Ovary (tissue), 9 donors: Measurements from ENCODE around the gene DKK3. TPM values are rescaled to one million over a fixed set of nuclear protein-coding genes. Genes with fewer than 3 reads are reported as not detected.

ENCODE experiments used
- DNase-seq, 5 donors: peaks; one replicate each; pipeline ENCODE4 v3.0.0-alpha.2; 2019 to 2020
- H3K27ac ChIP-seq, 2 donors: fragments of 200-600 bp; one replicate each; pipeline versions ENCODE4 v1.5.1 to v1.8.0; 2019 to 2022
- H3K27me3 ChIP-seq: fragments of 200-600 bp; one replicate; pipeline ENCODE4 v1.8.0; 2022
- H3K36me3 ChIP-seq: fragments of 200-600 bp; sonication (generic); one replicate; pipeline ENCODE4 v1.5.1; 2019
- H3K4me1 ChIP-seq: one replicate; pipeline ENCODE4 v1.8.1; 2013; ENCODE audit warnings: mild to moderate bottlenecking, moderate library complexity; ENCODE audit not compliant: insufficient read depth
- H3K4me3 ChIP-seq: fragments of 200-600 bp; sonication (generic); one replicate; pipeline ENCODE4 v1.5.1; 2017
- H3K9me3 ChIP-seq, 2 donors: fragments of 200-600 bp in 1 of 2; sonication (generic) in 1 of 2; one replicate each; pipeline versions ENCODE4 v1.5.1 to v1.8.1; 2013 to 2019; ENCODE audit warnings: mild to moderate bottlenecking in 1 of 2, moderate library complexity in 1 of 2
- CTCF ChIP-seq, 3 donors: fragments of 450-650 bp in 2 of 3; fragments of 200-600 bp in 1 of 3; IDR thresholded peaks; one replicate each; pipeline versions ENCODE4 v1.5.1 to v1.8.0; 2016 to 2022; ENCODE audit warnings: antibody characterized with exemption in 3 of 3, mild to moderate bottlenecking in 1 of 3
- EP300 ChIP-seq: sonication (generic); formaldehyde crosslinking; IDR thresholded peaks from one replicate; pipeline ENCODE4 v1.6.1; 2017; ENCODE audit warnings: antibody characterized with exemption
- POLR2A ChIP-seq: fragments of 450-650 bp; IDR thresholded peaks from one replicate; pipeline ENCODE4 v1.6.1; 2017; ENCODE audit warnings: antibody characterized with exemption, mild to moderate bottlenecking, moderate library complexity
- WGBS, 3 donors: extraction: QIAGEN DNeasy Blood & Tissue Kit in 1 of 3; methylation state at CpG; one replicate each; pipeline versions ENCODE4 v1.1.5 to v1.1.7; 2013 to 2017; 5-methylcytosine and 5-hydroxymethylcytosine counted together
- intact Hi-C, 4 donors: fragments of 100-400 bp; cut with DNase I; formaldehyde crosslinking; loops; one replicate each; pipeline versions ENCODE4 v1.11.0 to v1.15.1; 2022 to 2023
- polyA plus RNA-seq, 2 donors: library from polyadenylated mRNA; stranded (reverse); fragments of 200-250 nt in 1 of 2; fragments of 350-450 nt in 1 of 2; fragmentation: Illumina TruSeq in 1 of 2; extraction: RNeasy Lipid Tissue Mini Kit (QIAGEN cat#74804) in 1 of 2; gene quantifications; one replicate each; pipeline ENCODE4 v1.2.3, GENCODE V29; 2013 to 2014
- total RNA-seq, 7 donors: library from RNA; depleted of rRNA in 2 of 7; stranded (reverse); fragments of >200 nt in 2 of 7; fragmentation: NEBNext Ultra II Directional in 3 of 7; extraction: Animal tissue kit (Norgen Biotek cat#: 25700) in 3 of 7; gene quantifications; one replicate each; pipeline versions ENCODE4 v1.1.0 to v1.2.4, GENCODE V29; 2016 to 2023
- donor health status: DM: no; HTN: no; CAD: no; lungs with moderate emphysema.
- donor health status: DM: no; HTN: no; CAD: no.
- donor health status: Bipolar disorder and iron deficiency.
- donor health status: DM: yes; HTN: yes; CAD: no.
- donor health status: DM: no; HTN: no; CAD: no.
- donor health status: DM: yes; HTN: yes; CAD: no.

DKK3 gene
- total and polyA plus RNA-seq, 9 donors: 33.9 to 255 (median 62.8) TPM

DNA sequence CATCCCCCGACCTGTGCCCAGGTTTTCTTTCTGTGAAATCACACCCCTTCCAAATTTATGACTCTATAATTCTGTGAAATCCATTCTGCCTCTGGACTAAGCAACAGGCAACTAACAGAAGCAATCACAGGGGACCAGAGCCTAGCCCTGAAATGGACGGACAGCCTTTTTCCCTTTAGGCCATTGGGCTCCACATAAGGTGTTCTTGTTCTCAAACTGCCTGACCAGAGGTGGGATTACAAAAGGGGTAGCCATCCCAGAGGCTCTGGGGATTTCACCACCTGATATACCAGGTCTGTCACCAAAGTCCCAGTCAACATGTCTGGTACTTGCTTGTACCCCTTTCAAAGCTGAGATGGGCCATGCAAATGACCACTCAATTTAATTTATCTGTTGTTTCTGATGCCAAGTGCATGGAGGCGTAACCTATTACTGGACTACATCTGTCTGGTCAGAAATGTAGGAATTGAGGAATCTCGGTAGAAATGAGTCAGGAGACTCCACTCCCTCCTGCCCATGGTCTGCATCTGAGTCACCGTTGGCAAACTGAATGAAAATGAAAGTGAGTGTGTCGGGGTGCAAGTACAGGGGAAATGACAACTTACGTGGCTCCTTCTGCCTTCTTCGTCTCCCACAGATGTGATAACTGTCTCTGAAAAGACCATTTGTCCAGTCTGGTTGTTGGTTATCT lies 10.2 kb downstream of the DKK3 start:
- no peaks in the 10 kb centered on the region for H3K27me3 ChIP-seq
- WGBS, 3 donors: 68 to 81% (median 75%) methylated on average over 8 of the region's 8 CpGs
- no peak overlapping the region for H3K4me3 ChIP-seq
- no peaks in the 10 kb centered on the region for H3K9me3 ChIP-seq
- H3K36me3 ChIP-seq: no peaks in the 10 kb centered on the region
- TF ChIP-seq POLR2A (no peak), EP300 (no peak), CTCF (IDR thresholded peaks at IDR 0.05) (no peak)
- H3K27ac ChIP-seq: no peak overlapping the region
- H3K4me1 ChIP-seq: no peaks in the 10 kb centered on the region
- intact Hi-C loops: no loop called here
- no peak for DNase-seq

GRCh38 chr11:11997049-11997322 lies 11.4 kb downstream of the DKK3 start:
- no peaks in the 10 kb centered on the region for H3K36me3 ChIP-seq
- H3K4me1 ChIP-seq: no peaks in the 10 kb centered on the region
- H3K4me3 ChIP-seq: no peak overlapping the region
- TF ChIP-seq POLR2A (no peak), CTCF (IDR thresholded peaks at IDR 0.05) (no peak), EP300 (no peak)
- no peak for DNase-seq
- H3K27me3 ChIP-seq: no peaks in the 10 kb centered on the region
- no peaks in the 10 kb centered on the region for H3K9me3 ChIP-seq
- no peak overlapping the region for H3K27ac ChIP-seq
- 79 to 81% (median 81%) methylated on average over 3 of the region's 3 CpGs for WGBS, 3 donors
- intact Hi-C loops: no loop called here

- DNase-seq: no peak
- 91 to 92% (median 92%) methylated on average over 11 of the region's 11 CpGs for WGBS, 3 donors
Measured at GRCh38 chr11:11996321-11997048, 11.9 kb downstream of the DKK3 start.

DNA sequence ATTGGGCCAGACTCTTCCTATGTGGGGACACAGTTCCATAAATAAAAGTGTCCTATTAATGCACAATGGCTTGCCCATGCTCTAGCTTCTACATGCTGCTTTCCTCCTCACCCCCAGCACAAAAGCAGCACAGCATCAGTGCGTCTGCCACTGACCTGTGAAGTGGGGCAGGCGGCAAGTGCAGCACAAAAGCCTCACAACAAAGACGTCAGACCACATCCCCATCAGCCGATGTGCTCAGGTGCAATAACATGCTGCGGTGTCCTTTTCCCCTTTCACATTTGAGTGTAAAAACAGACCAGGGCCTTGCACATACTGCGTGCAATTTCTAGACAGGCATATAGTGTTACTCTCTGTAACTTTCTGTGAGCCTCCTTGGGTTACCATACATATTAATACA lies 12.8 kb downstream of the DKK3 start:
- no peaks in the 10 kb centered on the region for H3K27me3 ChIP-seq
- TF ChIP-seq POLR2A (no peak), CTCF (IDR thresholded peaks at IDR 0.05) (no peak), EP300 (no peak)
- no peaks in the 10 kb centered on the region for H3K36me3 ChIP-seq
- DNase-seq: no peak
- WGBS, 3 donors: 91 to 95% (median 92%) methylated on average over 6 of the region's 6 CpGs
- no peak overlapping the region for H3K27ac ChIP-seq
- H3K4me3 ChIP-seq: no peak overlapping the region
- intact Hi-C loops: no loop called here
- H3K4me1 ChIP-seq: no peaks in the 10 kb centered on the region
- H3K9me3 ChIP-seq: no peaks in the 10 kb centered on the region

More at GRCh38 chr11:11996321-11997048, 11.9 kb downstream of the DKK3 start:
- intact Hi-C loops: loop anchor here in 1 of 4 donors (1.0 kb wide), 1 partner anchor 17 kb away; no protein-coding TSS in a partner anchor
- H3K4me1 ChIP-seq: no peaks in the 10 kb centered on the region
- no peaks in the 10 kb centered on the region for H3K27me3 ChIP-seq
- TF ChIP-seq CTCF (IDR thresholded peaks at IDR 0.05) (no peak), POLR2A (no peak), EP300 (no peak)
- no peaks in the 10 kb centered on the region for H3K36me3 ChIP-seq
- no peaks in the 10 kb centered on the region for H3K9me3 ChIP-seq
- H3K27ac ChIP-seq: no peak overlapping the region
- H3K4me3 ChIP-seq: no peak overlapping the region
